CD4-positive, alpha-beta T cell treated with Interferon alpha-2 for 1 hour (primary cell): Measurements from ENCODE around the gene NCAN.

Experiments used
- DNase-seq, 2 donors: peaks; one replicate each; pipeline ENCODE4 v3.0.0-alpha.2; 2020 to 2022

NCAN gene

GRCh38 chr19:19297759-19298158 is 86.0 kb downstream of the NCAN start:
- DNase-seq: no peak

GRCh38 chr19:19300613-19301012 is 88.9 kb downstream of the NCAN start:
- no peak for DNase-seq
